GM18867 (cell line): ENCODE data around the gene TUNAR.

Experiments
- ATAC-seq: cut with Tn5 transposase; IDR thresholded peaks from one replicate; pipeline ENCODE4 v1.9.1; 2021; ENCODE audit warnings: mild to moderate bottlenecking, moderate library complexity; ENCODE audit not compliant: unreplicated experiment

The TUNAR gene

DNA sequence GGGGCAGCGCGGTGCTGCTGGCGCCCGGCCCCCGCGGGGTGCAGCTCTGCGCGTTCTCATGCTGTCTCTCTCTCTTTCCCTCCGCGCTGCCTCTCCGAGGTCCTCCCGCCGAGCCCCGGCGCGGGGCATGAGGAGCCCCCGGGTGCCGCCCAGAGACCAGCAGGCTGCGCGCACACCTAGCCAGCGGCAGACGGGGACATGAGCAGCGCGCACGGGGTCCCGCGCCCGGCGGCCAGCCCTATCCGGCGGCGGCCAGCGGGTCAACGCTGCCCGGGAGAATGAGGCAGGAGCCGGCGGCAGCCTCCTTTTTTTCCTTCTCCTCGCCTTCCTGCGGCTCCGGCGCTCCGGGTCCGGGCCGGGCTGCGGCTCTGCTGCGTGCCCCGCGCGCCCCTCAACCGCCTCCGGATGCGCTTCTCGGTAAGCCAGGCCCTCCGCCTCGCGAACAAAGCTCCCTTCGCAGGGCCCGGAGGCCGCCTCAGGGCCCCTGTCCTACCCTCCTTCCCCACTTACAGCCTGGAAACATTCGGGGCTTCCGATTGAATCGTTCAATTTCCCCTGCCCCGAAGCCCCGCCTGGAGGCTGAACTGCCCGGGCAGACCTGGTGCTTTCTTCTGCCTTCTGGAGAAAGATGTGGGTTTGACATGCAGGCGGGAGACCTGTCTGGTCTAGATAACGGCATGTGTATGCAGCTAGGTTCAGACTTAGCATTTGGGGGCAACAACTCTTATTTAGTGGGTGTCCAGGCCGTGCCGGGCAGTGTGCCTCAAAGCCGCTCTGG lies at the start of gene TUNAR:
Gene TUNAR (plus strand): TSS at position 72 of the 778 bp plus-strand sequence.
- ATAC-seq = no peak

DNA sequence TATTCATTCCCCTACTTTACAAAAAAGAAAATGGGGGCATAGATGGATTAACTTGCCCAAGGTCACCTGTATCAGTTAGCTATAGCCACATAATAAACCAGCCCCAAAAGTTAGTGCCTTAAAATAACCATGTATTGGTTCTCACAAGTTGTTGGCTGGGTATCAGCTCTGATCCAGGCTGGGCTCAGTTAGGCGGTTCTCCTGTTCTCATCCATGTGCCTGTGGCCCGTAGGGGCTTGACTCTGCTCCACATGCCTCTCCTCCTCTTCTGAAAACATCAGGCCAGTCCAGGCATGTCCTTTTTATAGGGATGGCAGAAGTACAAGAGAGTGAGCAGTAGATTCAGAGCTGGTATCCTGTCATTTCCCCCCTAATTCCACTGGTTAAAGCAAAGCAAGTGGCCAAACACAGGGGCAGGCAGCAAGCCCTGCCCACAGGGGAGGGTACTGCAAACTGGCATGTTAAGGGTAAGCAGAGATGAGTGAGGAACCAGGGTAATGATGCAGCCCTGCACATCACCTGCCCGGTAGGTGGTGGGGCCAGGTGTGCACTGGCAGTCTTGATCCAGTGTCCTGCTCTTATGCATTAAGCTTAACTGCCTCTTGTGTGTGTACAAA lies 47.9 kb upstream of the TUNAR start:
- no peak for ATAC-seq

DNA sequence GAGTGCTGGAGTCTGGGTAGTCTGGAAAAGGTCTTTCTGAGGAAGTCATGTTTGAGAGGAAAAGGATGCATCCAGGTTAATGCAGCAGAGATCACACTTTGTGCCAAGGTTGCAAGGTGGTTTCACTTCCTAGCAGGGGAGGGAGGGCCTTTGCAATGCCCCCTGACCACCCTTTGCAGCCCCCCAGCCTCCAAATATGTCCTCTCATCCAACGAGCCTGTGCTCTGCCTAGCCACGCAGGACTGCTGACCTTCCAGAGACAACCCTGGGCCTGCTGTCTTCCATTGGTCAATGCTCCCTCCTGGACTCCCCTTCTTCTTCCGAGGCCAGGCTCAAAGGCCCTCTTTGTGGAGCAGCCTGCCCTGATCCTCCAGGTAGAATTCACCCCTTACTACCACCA lies 47.3 kb upstream of the TUNAR start:
- no peak for ATAC-seq

DNA sequence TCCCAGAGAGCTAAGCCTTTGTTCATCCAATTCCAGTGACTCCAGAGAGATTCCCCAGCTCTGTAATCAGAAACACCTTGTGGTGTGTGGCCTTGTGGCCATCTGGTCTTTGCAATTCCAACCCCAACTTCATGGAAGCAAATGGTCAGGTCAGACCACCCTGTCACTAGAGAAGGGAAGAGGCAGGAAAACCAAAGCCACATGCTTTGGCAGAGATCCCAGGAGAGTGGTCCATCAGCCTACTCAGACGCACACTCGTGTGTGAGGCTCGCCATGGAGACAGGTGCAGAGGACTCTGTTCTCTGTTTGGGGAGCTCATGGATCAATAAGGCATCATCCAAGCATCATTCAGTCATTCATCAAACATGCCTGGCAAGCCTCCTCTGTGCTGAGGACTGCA lies 46.2 kb upstream of the TUNAR start:
- ATAC-seq = no peak

DNA sequence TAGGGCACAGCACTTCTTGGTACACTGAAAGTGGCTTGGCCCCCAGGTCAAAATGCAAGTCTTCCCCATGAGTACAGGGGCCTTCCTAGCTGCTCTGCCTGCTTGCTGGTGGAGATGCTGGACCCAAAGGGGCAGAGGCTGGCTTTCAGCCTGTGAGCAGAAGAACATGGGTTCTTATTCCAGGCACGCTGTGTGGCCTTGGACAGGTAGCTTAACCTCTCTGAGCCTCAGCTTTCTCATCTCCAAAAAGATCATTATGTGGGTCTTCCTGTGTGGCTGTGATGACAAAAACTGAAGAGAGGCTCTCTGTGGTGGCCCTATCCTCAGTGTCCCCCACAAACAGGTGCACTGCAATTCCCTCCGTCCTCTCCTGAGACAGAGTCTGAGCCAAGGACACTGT lies 45.6 kb upstream of the TUNAR start:
- no peak for ATAC-seq

DNA sequence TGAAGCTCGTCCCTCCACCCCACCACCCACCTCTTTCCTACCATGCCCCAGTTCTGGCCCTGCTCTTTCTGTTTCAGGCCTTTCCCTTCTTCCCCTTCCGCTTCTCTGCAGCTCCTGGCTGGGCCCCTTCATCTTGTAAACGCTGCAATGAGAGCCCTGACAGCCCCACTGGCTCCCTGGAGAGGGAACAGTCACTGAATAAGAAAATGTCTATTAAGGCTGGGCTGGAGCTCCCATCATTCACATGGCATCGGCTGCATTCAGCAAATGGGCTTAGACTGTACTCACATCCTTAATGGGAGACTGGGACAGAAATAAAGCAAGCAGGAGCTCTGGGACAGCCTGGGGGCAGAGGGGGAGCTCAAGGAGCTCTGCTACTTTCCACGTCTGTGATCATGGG lies 45.2 kb upstream of the TUNAR start:
- ATAC-seq = no peak

DNA sequence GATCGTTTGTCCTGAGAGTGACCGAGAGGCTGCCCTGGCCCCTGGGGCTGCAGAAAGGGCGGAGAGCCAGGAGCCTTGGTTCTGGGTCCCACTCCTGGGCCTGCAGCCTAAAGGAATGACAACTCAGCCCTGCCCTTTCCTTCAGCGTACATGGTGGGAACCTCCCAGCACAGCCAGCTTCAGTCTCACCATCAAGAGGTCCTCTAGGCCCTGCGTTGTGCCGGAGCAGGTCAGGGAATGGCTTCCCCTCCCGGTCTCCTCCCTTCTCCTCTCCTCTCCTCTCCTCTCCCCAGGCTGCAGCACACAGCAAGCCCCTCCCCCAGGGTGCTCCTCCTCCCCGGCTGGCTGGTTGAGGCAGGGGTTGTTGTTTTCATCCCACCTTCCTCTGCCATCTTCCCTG lies 44.6 kb upstream of the TUNAR start:
- ATAC-seq = no peak

DNA sequence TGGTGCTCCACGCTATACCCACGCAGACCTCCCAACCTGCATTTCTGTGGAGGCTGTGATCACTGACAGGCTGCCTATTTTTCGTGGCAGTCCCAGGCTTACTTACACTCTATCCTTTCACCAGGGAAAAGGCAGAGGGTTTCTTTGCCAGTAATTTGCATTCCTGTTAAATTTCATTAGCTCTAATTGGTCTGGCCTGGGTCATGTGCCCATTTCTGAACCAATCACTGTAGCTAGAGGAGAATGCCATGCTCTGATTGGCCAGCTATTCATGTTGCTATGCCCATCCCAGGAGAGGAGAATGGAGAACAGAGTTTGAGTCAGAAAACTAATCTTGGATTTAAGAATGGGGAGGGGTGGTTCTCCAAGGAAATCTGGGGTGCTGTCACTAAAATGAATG lies 43.2 kb upstream of the TUNAR start:
- no peak for ATAC-seq

DNA sequence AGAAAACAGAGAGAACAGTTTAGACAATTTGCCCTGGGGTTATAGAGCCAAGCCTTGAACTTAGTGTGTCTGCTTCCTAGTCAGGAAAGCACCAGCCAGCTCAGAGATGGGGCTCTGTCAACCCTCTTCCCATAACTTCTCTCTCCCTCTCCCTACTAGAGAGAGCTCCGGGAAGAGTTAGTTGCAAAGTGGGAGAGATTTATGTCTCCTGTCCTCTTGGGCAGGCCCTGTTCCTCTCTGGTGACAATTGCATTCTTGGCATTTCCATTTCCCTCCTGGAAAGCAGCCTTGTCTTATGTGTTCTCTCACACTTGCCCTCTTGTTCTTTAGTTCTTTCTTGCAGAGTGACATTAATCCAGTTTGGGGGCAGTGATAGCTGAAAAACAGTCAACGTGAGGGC lies 42.1 kb upstream of the TUNAR start:
- ATAC-seq = no peak

DNA sequence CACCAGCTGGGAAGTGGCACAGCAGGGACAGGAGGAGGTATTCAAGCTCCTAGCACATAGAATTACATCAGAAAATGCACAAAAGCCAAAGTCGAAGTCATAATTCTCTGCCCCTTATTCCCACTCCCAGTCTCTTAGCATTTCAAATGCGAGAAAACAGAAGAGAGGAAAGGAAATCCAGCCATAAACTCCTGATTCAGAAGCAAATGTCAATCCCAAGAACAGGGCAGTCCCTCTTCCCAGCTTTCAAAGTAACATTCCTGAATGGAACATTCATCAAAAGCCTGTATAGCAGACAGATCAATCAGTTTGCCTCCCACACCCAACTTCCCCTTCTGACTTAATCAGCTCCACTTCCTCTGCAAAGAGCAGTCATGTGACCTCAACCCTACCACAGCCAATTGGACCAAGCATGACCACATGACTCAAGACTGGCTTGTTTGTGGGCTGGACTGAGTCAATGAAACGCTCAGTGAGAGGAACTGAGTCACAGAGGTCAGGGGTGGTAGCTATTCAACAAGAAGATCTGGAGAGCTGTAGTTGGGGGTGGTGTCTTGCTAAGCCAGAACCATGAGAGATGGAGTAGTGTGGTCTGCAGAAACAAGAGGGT lies 41.4 kb upstream of the TUNAR start:
- no peak for ATAC-seq

DNA sequence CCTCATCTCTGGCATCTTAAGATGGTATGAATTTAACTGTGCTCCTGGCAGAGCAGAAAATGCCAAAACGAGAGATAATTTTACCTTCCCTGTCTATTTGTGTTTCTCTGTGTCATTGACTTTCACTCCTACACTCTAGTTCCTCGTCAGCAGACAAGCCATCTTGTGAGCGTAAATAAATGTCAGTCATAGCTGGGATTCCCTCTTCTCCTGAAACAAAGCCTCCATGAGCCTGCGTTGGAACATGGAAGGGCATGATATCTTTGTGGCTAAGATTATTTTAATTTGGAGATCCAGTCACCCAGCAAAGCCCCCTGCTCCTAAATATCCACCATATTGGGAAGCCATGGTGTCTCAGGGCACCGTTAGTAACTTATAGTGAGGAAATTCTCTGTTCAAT lies 37.8 kb upstream of the TUNAR start:
- no peak for ATAC-seq

DNA sequence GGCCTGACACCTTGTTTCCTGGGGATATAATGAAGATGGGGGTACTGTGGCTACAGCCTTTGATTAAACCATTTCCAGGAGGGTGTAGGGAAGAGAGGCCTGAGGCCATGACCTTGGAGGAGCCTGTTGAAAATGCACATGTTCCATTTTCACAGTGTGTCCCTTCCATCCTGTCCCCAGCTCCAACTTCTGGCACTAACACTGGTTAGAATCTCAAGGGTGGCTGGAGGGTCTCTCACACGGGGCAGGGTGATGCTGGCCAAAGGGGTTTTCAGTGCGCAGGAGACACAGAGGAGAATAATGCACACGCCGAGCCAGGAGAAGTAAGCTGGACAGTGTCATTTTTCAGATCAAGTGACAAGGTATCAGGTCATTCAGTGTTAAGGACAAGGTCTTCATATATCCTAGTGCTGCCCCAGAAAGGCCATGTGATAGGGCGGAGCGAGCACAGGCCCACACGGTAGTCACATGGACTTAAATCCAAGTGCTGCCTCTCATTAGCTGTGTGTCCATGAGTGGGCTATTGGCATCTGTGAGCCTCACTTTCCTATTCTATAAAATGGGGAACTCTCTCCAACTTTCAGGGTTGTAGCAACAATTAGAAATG lies 36.4 kb upstream of the TUNAR start:
- ATAC-seq = no peak

DNA sequence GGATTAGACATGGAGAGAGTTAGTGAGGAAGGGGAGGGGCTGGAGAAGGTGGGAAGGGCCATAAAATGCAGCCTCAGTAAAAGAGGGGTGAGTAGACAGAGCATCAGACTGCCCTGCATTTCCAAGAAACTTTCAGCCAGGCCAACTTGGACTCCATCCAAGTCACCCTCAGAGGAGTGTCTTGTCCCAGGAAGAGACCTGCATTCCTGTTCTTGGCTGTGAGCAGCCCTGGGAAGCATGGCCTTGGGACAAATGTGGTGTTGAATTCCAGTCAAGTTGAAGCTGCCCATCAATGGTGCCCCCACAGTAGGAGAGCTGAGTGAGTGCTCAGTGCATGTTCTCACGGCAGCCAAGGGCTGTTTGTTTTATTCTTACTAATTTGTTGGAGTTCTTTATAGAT lies 35.0 kb upstream of the TUNAR start:
- ATAC-seq = no peak

DNA sequence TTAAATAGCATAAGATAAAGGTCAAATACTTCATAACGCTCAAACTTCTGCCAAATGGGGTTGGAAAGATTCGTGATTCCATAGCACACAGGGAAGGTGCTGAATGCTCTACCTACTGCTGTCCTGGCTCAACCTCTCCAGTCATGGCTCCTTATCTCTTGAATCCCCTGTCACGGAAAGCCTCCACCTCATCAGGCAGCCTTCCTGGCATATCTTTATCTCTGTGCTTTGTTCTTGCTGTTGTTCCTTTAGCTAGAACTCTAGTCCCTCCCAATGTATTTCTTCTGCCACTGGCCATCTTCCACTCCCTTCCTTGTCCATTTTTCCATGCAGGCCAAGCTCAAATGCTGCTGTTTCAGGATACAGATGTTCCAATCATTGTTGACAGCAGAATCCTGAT lies 26.9 kb upstream of the TUNAR start:
- no peak for ATAC-seq

DNA sequence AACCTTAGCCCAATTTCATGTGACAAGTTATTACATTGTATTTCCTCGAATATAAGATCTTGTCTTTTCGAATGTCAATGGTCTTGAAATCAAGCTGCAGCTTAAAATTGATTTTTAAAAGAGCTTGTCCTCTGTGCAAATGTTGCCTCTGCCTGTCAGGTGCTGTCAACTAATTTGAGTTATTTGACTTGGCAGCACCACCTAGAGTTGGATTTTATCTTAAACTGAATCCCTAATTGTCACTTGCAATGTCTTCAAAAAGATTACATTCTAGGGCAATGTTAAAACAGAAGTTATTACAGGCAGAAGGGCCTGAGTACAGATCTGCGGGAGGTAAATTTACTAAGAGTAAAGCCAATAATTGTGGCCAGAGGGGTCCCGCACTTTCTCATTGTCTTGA lies 26.2 kb upstream of the TUNAR start:
- ATAC-seq = no peak

DNA sequence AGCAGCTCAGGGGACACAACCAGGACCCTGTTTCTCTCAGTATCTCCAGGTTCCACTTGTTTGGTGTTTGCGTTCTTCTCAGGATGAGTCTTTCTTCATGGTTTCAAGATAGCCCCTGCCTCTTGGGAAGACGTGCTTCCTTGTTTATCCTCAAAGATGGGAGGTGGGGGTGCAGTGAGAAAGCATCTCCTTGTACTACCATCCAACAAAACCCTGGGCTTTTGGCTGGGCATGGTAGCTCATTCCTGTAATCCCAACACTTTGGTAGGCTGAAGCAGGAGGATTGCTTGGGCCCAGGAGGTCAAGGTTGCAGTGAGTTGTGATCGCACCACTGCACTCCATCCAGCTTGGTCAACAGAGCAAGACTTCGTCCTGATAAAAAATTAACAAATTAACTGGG lies 21.0 kb upstream of the TUNAR start:
- ATAC-seq = no peak

DNA sequence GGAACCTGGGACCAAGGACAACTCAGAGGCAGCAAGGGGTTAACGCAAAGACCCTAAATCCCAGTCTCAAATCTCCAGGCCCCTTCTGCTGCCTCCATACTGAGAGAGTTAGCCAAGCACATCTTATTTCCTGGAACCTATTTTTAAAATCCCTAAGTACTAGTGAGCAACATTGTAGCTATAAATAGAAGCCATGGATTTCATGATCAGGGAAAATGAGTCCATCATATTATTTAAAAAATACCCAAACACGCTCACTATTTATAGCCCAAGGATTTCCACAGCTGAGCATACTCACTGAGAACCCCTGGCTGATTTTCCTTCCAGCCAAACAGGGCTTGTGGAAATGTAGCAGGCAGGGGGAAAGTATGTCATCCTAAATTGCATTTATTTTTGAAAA lies 19.4 kb upstream of the TUNAR start:
- ATAC-seq = no peak

DNA sequence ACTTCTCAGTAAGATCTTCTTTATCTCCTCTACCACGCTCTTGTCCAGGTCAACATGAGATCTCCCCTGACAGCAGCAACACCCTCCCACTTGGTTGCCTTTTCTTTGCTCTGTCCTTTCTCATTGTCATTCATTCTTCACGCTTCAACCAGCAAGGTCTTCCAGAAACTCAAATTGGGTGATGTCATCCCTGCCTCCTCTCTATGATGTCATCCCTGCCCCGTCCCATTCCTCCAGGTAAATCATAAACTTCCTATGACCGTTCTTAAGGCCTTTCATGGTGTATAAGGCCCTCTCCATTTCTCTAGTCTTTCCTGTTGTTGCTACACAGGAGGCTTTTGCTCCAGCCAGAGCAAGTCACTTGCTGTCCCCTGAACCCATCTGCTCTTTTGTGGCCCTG lies 17.7 kb upstream of the TUNAR start:
- no peak for ATAC-seq

DNA sequence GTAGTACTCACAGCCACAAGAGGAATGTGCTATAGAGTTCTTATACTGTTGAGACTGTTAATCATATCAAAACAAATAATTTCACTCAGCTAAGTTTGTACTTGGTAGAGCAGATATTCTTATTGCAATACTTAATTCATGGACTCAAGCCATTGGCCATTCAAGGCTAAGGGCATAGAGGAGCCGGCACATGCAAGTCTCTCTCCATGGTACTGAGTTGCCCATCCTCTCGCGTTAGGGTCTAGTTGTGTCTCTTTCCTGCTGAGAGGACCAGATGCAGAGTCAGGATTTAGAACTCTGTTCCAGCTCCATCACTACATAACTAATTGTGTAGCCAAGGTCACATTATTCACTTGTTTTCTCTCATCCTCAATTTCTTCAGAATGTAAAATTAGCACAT lies 14.4 kb upstream of the TUNAR start:
- ATAC-seq = no peak

DNA sequence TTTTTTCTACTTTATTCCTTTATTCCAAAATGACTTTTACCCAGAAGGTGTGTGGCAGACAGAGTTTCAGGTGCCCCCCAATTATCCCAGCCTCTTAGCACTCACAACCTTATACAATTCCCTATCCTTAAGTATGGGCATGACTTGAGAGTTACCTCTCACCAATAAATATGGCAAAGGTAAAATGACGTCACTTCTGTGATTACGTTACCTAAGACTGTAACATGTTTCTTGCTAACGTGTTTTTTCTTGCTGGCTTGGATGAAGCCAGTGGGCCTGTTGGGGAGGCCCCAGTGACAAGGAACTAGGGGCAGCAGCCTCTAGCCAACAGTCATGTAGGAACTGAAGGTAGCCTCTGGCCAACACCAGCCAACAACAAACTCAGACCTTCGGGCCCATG lies 13.3 kb upstream of the TUNAR start:
- ATAC-seq = no peak

DNA sequence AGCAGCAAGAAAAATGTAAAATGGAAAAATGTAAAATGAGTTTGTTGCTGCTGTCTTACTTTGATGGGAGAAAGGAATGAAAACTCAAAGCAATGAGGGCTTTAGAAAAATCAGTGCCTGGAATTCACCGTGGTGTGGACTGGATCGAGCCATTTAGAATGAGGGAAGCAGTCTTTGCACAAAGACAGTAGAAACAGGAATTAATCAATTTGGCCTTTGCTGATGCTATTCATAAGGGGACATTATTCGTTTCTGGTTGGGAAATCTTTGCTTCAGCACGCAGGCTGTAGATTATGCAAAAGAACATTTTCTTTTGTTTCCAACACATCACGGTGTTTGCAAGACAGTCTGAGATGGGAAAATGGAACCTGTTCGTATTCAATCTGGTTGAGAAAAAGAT lies 6.9 kb upstream of the TUNAR start:
- no peak for ATAC-seq

DNA sequence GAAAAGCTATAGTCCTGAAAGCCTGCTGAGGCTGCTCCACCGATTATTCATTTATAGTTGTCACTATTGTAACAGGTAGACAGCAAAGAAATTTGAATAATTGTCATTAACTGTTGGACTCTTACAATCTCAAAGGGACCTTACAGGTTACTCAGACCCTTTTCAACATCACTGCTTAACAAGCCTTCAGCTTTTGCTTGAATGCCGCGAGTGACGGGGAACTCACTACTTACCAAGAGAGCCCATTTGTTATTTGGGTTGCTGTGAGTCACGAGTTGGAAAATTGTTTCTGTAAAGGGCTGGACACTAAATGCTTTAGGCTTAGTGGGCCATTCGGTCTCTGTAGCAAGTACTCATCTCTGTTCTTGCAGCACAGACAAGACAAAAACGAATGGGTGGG lies 5.9 kb upstream of the TUNAR start:
- ATAC-seq = no peak
